ENCODE measurements around the gene THSD4. TPM values are rescaled to one million over a fixed set of nuclear protein-coding genes. Genes with fewer than 3 reads are reported as not detected.

The THSD4 gene
- total RNA-seq, 1 experiment from 2014 or later, result 29.0 TPM

GRCh38 chr15:71373917-71374316, 258.6 kb downstream of the THSD4 start:
- H2AFZ ChIP-seq (ENCODE audit: low read length), result no peak overlapping the region
- H3K27me3 ChIP-seq (ENCODE audit: low read length), result no peaks in the 10 kb centered on the region
- DNase-seq (no peak), ATAC-seq (no peak)
- H3K9me2 ChIP-seq (replicated peaks; ENCODE audit: low read length), result no peaks in the 10 kb centered on the region
- no peak overlapping the region for H3K9ac ChIP-seq (ENCODE audit: low read length)
- H3K27ac ChIP-seq (ENCODE audit: low read length), result no peak overlapping the region
- ChIA-PET CTCF (no interaction called here), POLR2A (ENCODE audit: unreplicated experiment) (no interaction called here)
- intact Hi-C loops (cut with micrococcal nuclease), result no loop called here
- no peaks in the 10 kb centered on the region for H3K9me3 ChIP-seq (ENCODE audit: low read length)
- no TSS peak for BruUV-seq (replicated peaks)
- no peaks in the 10 kb centered on the region for H4K20me1 ChIP-seq (ENCODE audit: low read length)
- no peak overlapping the region for H3K4me2 ChIP-seq (ENCODE audit: low read length)
- H3K36me3 ChIP-seq (ENCODE audit: low read depth, low read length), result no peaks in the 10 kb centered on the region
- H3K79me2 ChIP-seq (ENCODE audit: low read length), result no peaks in the 10 kb centered on the region
- TF ChIP-seq CTCF (conservative IDR thresholded peaks at IDR 0.05; ENCODE audit: low read depth, low read length) (no peak), EZH2 (IDR thresholded peaks at IDR 0.05; ENCODE audit: low read length, unreplicated experiment) (no peak), EZH2phosphoT487 (IDR thresholded peaks at IDR 0.05; ENCODE audit: borderline replicate concordance, low read length) (no peak)
- H3K4me3 ChIP-seq (ENCODE audit: low read length), result no peak overlapping the region
- H3F3A ChIP-seq (ENCODE audit: low read length, unreplicated experiment), result no peaks in the 10 kb centered on the region
- H3K4me1 ChIP-seq (ENCODE audit: insufficient read depth, low read length), result no peaks in the 10 kb centered on the region

DNA sequence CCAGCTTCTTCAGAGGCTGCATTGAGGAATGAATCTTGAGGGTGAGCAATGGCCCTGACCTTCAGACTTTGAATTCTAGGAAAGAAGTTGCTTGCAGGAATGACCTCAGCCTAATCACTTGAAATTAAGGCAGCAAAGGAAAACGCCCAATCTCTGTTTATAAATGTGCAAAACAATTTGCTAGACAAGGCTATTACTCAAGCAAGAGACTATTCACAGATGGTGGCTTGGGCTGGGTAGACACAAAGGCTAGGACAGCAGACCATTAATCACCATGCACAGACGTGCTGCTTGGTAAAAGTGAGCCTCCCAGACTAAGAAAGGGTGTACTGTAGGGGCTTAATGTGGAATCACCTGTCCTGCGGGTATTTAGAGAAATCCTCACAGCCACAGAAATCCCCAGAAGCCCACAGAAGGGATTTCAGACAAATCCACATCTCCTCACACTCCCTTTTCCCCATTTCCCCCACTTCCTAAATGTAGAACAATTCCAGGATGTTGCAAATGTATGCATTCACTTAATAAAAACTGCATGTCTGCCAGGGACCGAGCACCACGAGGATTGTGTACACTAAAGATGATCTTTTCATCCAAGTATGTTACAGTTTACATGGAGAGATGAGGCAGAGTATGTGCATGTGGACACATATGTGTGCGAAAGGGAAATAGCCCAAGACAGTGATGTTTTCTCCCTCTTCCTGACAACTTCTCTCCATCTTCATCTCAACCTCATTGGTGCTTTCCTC, 259.5 kb downstream of the THSD4 start:
- H4K20me1 ChIP-seq (ENCODE audit: low read length), result no peaks in the 10 kb centered on the region
- no peaks in the 10 kb centered on the region for H3K79me2 ChIP-seq (ENCODE audit: low read length)
- no peaks in the 10 kb centered on the region for H3K4me1 ChIP-seq (ENCODE audit: insufficient read depth, low read length)
- no peaks in the 10 kb centered on the region for H3F3A ChIP-seq (ENCODE audit: low read length, unreplicated experiment)
- POLR2A ChIA-PET (ENCODE audit: unreplicated experiment), result no interaction called here
- BruUV-seq (replicated peaks), result no TSS peak
- H3K9me2 ChIP-seq (replicated peaks; ENCODE audit: low read length), result no peaks in the 10 kb centered on the region
- ATAC-seq (no peak), DNase-seq (no peak)
- H3K4me2 ChIP-seq (ENCODE audit: low read length), result no peak overlapping the region
- H3K9ac ChIP-seq (ENCODE audit: low read length), result no peak overlapping the region
- H3K4me3 ChIP-seq (ENCODE audit: low read length), result no peak overlapping the region
- CTCF ChIA-PET, result no interaction called here
- TF ChIP-seq CTCF (conservative IDR thresholded peaks at IDR 0.05; ENCODE audit: low read depth, low read length) (no peak), EZH2phosphoT487 (IDR thresholded peaks at IDR 0.05; ENCODE audit: borderline replicate concordance, low read length) (no peak), EZH2 (IDR thresholded peaks at IDR 0.05; ENCODE audit: low read length, unreplicated experiment) (no peak)
- H3K27me3 ChIP-seq (ENCODE audit: low read length), result no peaks in the 10 kb centered on the region
- no peak overlapping the region for H3K27ac ChIP-seq (ENCODE audit: low read length)
- H3K9me3 ChIP-seq (ENCODE audit: low read length), result no peaks in the 10 kb centered on the region
- H3K36me3 ChIP-seq (ENCODE audit: low read depth, low read length), result no peaks in the 10 kb centered on the region
- H2AFZ ChIP-seq (ENCODE audit: low read length), result no peak overlapping the region
- intact Hi-C loops (cut with micrococcal nuclease), result no loop called here

GRCh38 chr15:71375934-71376333, 260.7 kb downstream of the THSD4 start:
- H4K20me1 ChIP-seq (ENCODE audit: low read length), result no peaks in the 10 kb centered on the region
- DNase-seq (no peak), ATAC-seq (no peak)
- H3K79me2 ChIP-seq (ENCODE audit: low read length), result no peaks in the 10 kb centered on the region
- no peaks in the 10 kb centered on the region for H3K9me3 ChIP-seq (ENCODE audit: low read length)
- TF ChIP-seq EZH2phosphoT487 (IDR thresholded peaks at IDR 0.05; ENCODE audit: borderline replicate concordance, low read length) (no peak), CTCF (conservative IDR thresholded peaks at IDR 0.05; ENCODE audit: low read depth, low read length) (no peak), EZH2 (IDR thresholded peaks at IDR 0.05; ENCODE audit: low read length, unreplicated experiment) (no peak)
- no peak overlapping the region for H3K27ac ChIP-seq (ENCODE audit: low read length)
- no peaks in the 10 kb centered on the region for H3F3A ChIP-seq (ENCODE audit: low read length, unreplicated experiment)
- H2AFZ ChIP-seq (ENCODE audit: low read length), result no peak overlapping the region
- no peak overlapping the region for H3K9ac ChIP-seq (ENCODE audit: low read length)
- H3K4me3 ChIP-seq (ENCODE audit: low read length), result no peak overlapping the region
- no peak overlapping the region for H3K4me2 ChIP-seq (ENCODE audit: low read length)
- no peaks in the 10 kb centered on the region for H3K4me1 ChIP-seq (ENCODE audit: insufficient read depth, low read length)
- BruUV-seq (replicated peaks), result no TSS peak
- H3K27me3 ChIP-seq (ENCODE audit: low read length), result no peaks in the 10 kb centered on the region
- H3K9me2 ChIP-seq (replicated peaks; ENCODE audit: low read length), result no peaks in the 10 kb centered on the region
- H3K36me3 ChIP-seq (ENCODE audit: low read depth, low read length), result no peaks in the 10 kb centered on the region
- POLR2A ChIA-PET (ENCODE audit: unreplicated experiment), result no interaction called here
- CTCF ChIA-PET, result no interaction called here
- intact Hi-C loops (cut with micrococcal nuclease), result no loop called here
